ENCODE measurements around the gene RABGAP1.

Gene RABGAP1

GRCh38 chr9:123104807-123105206, 164.0 kb downstream of the RABGAP1 start:
- intact Hi-C loops (cut with DNase I): no loop called here

DNA sequence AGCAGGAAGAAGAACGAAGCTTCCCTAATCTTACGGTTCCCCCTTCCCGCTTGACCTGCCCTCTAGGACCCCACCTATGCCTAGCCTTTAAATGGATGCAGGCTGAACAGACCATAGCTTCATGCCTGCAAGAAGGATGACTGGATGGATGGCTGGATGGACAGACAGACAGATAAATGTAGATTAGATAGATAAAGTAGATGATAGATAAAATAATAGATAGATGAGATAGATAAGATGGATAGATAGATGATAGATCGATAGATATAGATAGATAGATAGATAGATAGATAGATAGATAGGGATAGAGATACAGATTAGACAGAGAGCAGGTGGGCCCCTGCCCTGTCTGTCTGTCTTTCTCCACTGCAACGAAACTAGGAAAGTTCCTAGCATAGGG, 164.7 kb downstream of the RABGAP1 start:
- DNase-seq: no peak
- intact Hi-C loops (cut with DNase I): no loop called here

More at GRCh38 chr9:123104807-123105206, 164.0 kb downstream of the RABGAP1 start:
- DNase-seq: no peak

- intact Hi-C loops (cut with DNase I): no loop called here
- no peak for DNase-seq
Observed at GRCh38 chr9:123107639-123108285, 166.9 kb downstream of the RABGAP1 start.

DNA sequence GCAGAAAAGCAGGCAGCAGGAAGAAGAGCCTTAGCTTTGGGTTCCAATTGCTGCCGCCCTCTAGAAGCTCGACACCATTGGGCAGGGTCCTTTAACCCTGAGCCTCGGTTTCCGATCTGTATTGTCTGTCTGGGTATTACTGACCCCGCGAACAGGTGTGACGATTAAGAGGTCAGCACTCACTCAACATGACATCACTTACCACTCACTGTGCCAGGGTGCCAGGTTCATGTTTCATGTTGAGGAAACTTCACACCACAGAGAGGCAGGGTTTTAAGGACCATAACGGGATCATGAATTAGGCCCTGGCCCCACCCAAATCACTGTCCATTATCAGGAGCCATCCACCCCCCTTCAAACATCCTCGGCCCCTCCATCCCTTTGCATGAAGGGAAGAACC, 168.2 kb downstream of the RABGAP1 start:
- no peak for DNase-seq
- intact Hi-C loops (cut with DNase I): no loop called here

GRCh38 chr9:123109540-123110279, 168.9 kb downstream of the RABGAP1 start:
- intact Hi-C loops (cut with DNase I): no loop called here
- DNase-seq: peak in 1 of 10 donors; percentile 79

DNA sequence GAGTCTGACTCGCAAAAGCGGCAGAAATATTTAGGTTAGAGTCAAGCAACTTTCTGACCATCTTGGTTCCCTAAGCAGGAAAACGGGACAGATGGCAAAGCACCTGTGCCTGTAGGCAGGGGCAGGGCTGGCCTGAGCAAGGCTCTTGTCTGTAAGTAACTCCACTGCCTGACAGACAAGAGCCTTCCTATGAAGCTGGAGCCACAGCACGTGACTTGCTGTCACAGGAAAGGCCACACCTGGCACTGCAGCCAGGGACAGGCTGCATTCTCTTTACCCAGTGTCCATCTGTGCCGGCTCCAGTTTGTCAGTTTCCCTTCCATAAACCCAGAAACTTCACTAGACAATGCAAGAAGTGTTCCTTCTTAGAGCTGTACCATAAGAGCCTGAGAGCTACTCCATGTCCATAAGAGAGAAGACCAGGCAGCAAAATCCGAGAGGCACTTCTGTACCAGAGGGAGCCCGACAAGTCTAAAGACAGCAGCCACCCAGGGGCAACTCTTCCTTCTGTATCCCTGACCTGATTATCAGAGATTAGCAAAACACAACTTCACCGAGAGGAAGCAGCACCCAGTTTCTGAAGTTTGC, 170.7 kb downstream of the RABGAP1 start:
- intact Hi-C loops (cut with DNase I): no loop called here
- peak in 2 of 10 donors; percentile 75 to 83 for DNase-seq

DNA sequence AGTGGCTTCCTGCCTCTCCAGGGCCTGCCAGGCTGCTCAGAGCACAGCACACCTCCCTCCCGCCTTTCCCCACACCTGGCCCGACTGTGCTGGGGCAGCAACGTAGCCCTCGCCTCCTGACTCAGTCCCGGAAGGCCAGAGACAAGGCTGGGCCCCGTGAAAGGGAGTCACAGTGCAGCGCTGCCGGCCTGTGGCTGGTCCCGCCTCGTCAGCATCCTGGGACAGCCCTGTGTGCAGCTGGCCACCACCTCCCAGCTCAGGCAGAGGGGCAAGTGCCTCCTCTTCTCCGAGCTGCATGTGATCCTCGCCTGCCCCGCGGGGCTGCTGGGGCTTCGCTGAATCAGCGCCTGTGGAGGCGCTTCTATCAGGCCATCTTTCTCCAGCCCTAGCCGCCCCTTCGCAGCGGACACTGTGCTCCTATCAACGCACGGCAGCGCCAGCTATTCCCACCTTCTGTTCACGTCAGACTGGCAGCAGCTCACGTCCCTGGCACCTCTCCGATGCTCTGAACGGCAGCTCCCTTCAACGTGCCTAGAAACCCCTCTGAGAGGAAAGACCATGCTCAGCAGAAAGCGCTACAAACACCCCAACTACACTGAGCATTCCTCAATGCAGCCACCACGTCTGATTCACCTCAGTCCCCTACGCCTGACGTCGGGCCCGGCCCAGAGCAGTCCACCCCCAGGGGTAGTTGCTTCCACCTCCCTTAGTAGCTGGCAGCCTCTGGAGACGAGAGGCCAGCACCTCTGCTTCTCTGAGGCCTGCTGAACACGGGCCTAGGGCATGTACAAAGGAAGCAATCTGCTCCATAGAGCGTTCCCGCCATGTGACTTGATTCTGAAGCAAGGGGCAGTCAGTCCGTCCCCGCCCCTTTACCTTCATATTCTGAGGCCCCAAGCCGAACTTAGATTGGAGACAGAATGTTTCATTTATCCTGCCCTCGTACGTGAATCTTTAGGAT, 171.5 kb downstream of the RABGAP1 start:
- peak in 3 of 10 donors; percentile 51 to 89 (median 79) for DNase-seq
- intact Hi-C loops (cut with DNase I): no loop called here

DNA sequence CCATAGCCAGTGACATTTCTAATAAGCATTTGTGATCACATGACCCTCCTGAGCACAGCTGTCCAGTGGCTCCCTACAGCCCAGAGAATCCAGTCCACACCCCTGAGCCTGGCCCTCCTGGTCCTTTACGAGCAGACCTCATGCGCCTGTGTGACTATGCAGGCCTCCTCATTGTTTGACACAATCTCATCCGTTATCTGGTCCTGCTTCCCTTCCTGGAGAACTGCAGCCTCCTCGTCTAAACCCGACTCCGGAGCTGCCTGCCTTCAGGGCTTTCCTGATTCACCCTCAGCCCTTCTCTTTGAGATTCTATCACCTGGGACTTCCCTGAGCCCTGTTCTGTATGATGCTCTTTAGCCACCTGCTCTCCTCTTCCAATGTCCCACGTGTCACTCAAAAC, 172.4 kb downstream of the RABGAP1 start:
- intact Hi-C loops (cut with DNase I): no loop called here
- DNase-seq: no peak

- intact Hi-C loops (cut with DNase I): no loop called here
- DNase-seq: no peak
Observed at GRCh38 chr9:123115146-123115913, 174.5 kb downstream of the RABGAP1 start.

- intact Hi-C loops (cut with DNase I): no loop called here
Observed at GRCh38 chr9:123116036-123116435, 175.2 kb downstream of the RABGAP1 start.

GRCh38 chr9:123119566-123119965, 178.7 kb downstream of the RABGAP1 start:
- intact Hi-C loops (cut with DNase I): no loop called here
- no peak for DNase-seq

More at GRCh38 chr9:123116036-123116435, 175.2 kb downstream of the RABGAP1 start:
- DNase-seq: peak in 1 of 10 donors; percentile 43

DNA sequence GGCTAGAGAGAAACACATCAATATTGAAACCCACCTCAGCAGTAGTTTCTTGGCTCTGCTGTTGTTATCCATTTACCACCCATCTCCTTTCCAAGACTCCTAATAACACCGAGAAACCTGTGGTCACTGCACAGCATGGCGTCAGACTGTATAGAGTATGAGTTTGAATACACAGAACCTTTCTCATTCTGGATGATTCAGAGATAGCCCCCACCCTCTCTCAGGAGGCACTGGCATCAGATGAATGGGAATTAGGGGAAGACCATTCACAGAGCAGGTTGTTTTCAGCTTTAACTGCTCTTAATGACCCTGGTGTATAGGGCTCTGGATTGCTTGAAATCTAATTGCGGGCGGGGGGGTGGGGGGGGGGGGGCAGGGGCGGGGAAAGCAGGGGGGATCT, 179.3 kb downstream of the RABGAP1 start:
- intact Hi-C loops (cut with DNase I): no loop called here
- DNase-seq: no peak

DNA sequence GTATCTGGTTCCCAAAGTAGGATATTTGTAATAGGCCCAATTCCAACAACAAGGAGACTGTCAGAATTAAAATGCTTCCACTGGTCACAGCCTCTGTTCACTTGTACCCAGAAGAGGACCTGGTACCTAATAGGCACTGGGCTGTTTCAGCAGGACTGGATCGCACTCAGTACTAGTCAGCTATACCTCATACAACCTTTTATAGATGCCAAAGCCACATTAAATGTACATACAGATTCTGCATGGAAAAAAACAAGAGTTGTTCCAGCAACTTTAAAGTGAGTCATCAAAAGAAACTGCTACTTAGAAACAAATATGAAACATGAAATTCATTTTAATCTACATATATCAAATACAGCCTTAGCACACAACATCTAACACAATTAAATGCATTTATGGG, 180.1 kb downstream of the RABGAP1 start:
- intact Hi-C loops (cut with DNase I): no loop called here
- DNase-seq: no peak

DNA sequence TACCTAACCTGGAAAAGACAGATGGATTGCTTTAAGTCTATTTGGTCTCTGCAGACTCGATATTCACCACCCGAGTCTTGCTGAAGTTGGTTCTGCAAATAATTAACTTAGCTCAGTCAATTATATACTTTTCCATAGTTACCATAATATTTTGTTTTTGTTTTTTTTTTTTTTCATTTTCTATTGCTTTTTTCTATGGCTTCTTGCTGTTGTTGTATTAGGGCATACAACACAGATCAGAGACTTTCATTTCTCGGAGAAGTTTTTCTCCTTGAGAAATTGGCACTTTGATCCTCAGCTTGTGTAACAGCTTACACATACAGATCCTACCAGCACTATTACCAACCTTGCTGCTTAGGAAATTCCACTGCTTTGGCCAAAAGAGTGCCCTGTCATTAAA, 180.6 kb downstream of the RABGAP1 start:
- intact Hi-C loops (cut with DNase I): no loop called here
- no peak for DNase-seq

GRCh38 chr9:123127512-123128075, 186.8 kb downstream of the RABGAP1 start:
- DNase-seq: no peak
- intact Hi-C loops (cut with DNase I): no loop called here

DNA sequence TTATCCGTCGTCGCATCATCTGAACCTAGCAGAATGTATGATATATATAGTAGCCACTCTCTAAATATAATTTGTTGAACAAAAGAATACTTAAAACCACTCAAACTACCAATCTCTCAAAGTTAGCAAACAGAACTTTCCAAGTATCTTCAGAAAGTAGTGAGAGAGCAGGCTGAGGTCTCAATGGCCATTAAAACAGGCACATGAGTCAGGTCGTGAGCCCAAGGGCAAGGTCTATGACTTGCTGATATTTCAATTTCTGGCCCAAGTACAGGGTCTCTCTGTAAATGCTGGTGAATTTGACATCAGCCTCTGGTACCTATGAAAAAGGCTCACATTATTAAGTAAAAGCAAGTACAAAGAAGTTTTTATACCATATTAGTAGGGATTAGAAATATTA, 187.8 kb downstream of the RABGAP1 start:
- intact Hi-C loops (cut with DNase I): no loop called here

GRCh38 chr9:123129423-123129822, 188.6 kb downstream of the RABGAP1 start:
- DNase-seq: no peak
- intact Hi-C loops (cut with DNase I): no loop called here

More for the DNA sequence above, 187.8 kb downstream of the RABGAP1 start:
- DNase-seq: no peak

GRCh38 chr9:123131258-123131657, 190.4 kb downstream of the RABGAP1 start:
- intact Hi-C loops (cut with DNase I): no loop called here
- DNase-seq: no peak

DNA sequence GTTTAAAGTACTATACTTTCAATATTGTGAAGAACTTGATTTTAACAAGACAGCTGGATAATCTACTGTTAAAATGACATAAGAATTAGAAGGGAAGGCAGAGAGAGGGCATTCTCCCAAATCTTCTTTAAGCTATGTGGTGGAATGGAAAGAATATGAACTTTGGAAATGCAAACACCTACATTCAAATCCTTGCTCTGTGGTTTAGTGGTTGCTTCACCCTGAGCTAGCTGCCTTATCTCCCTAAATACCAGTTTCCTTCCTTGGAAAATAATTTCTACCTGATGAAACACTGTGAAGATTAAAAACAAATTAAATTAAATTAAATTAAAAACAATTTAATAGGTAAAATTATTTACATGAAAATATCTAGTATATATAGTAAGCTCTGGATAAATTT, 191.2 kb downstream of the RABGAP1 start:
- no peak for DNase-seq
- intact Hi-C loops (cut with DNase I): no loop called here
